Measurements from ENCODE around the gene MED15. TPM values are rescaled to one million over a fixed set of nuclear protein-coding genes. Genes with fewer than 3 reads are reported as not detected.

The MED15 gene
- total RNA-seq, 5 donors from 2014 or later (not counting 1 experiment from before 2014, with no cell fraction given) = 214 to 317 (median 262) TPM

DNA sequence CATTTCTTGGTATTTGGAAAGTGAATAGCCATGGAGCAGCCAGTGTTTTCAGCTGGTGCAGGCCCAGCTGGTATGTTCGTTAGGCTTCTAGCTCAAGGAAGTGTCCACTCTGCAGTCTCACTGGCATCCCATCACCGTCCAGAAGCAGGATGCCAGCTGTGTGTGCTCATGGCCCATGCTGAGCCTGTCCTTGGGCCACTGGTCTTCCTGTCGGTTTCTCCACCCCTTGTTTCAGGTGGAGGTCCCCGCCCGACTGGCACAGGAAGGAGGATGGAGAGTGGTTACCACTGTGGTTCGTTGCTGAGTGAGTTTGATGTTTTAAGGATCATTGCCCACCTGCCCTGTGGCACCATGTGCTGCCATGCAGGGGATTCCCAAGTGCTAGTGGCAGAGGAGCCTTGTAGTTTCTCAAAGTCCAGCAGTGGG, 63.7 kb downstream of the MED15 start:
- Mint-ChIP-seq H3K9me3 (no peaks in the 10 kb centered on the region), H3K27ac (peak overlapping the region; percentile 61 to 84), H3K27me3 (no peaks in the 10 kb centered on the region), H3K36me3 (peaks cover 56% of the 10 kb centered on the region), H3K4me1 (peaks cover 73 to 83% (median 75%) of the 10 kb centered on the region in 3 donors), H3K4me3 (peak overlapping the region in 2 of 3 donors; percentile 17 to 86)
- H3K4me3 ChIP-seq (ENCODE audit: control insufficient read depth in 1 of 2, extremely low read depth in 1 of 2, low read length in 1 of 2) = peak overlapping the region in 1 of 2 donors; percentile 2
- POLR2A ChIA-PET = interaction anchor here in 1 of 2 donors (0.6 to 1.1 kb wide), 2 partner anchors 14 to 103 kb away, joined by 3 read pairs; no protein-coding TSS in a partner anchor
- ATAC-seq (replicated peaks in 1 of 4) = no peak
- DNase-seq = no peak
- peak overlapping the region; percentile 42 for H3K27ac ChIP-seq (ENCODE audit: low read length)
- no peaks in the 10 kb centered on the region for H3K9me3 ChIP-seq
- H3K36me3 ChIP-seq (ENCODE audit: control insufficient read depth in 2 of 2, extremely low read depth in 1 of 2, insufficient read depth in 1 of 2, low read length in 1 of 2) = peaks cover 4 to 65% of the 10 kb centered on the region in 2 donors
- CTCF ChIA-PET = interaction anchor here (0.6 to 1.9 kb wide), 6 partner anchors 9 to 59 kb away, joined by 3 to 7 read pairs (median 4); no protein-coding TSS in a partner anchor
- 23% methylated on average over 5 of the region's 6 CpGs for WGBS (ENCODE audit: insufficient coverage)
- no peaks in the 10 kb centered on the region for H3K27me3 ChIP-seq (replicated peaks in 1 of 2; ENCODE audit: control insufficient read depth in 2 of 2, extremely low read depth in 1 of 2, insufficient read depth in 2 of 2, low read length in 1 of 2)
- H3K4me1 ChIP-seq (ENCODE audit: control insufficient read depth in 1 of 2, extremely low read depth in 1 of 2, insufficient read depth in 2 of 2, low read length in 2 of 2) = peaks cover 52 to 75% of the 10 kb centered on the region in 2 experiments

- peak overlapping the region; percentile 61 to 84 for H3K27ac Mint-ChIP-seq
- H3K36me3 Mint-ChIP-seq = peaks cover 56% of the 10 kb centered on the region
- peaks cover 68 to 83% (median 73%) of the 10 kb centered on the region in 3 donors for H3K4me1 Mint-ChIP-seq
- DNase-seq (peak in 33 of 35 experiments; percentile 28 to 78 (median 59)), ATAC-seq (replicated peaks in 1 of 4) (no peak)
- H3K27me3 ChIP-seq (replicated peaks in 1 of 2; ENCODE audit: control insufficient read depth in 2 of 2, extremely low read depth in 1 of 2, insufficient read depth in 2 of 2, low read length in 1 of 2) = no peaks in the 10 kb centered on the region
- CTCF ChIA-PET = interaction anchor here (0.6 to 1.9 kb wide), 6 partner anchors 9 to 187 kb away, joined by 3 to 9 read pairs (median 4); no protein-coding TSS in a partner anchor
- POLR2A ChIA-PET = no interaction called here
- H3K9me3 ChIP-seq = no peaks in the 10 kb centered on the region
- peaks cover 49 to 75% of the 10 kb centered on the region in 2 experiments for H3K4me1 ChIP-seq (ENCODE audit: control insufficient read depth in 1 of 2, extremely low read depth in 1 of 2, insufficient read depth in 2 of 2, low read length in 2 of 2)
- H3K4me3 ChIP-seq (ENCODE audit: control insufficient read depth in 1 of 2, extremely low read depth in 1 of 2, low read length in 1 of 2) = no peak overlapping the region
- peak overlapping the region in 1 of 3 donors; percentile 86 for H3K4me3 Mint-ChIP-seq
- peak overlapping the region; percentile 35 for H3K27ac ChIP-seq (ENCODE audit: low read length)
- no peaks in the 10 kb centered on the region for H3K9me3 Mint-ChIP-seq
- no peaks in the 10 kb centered on the region for H3K27me3 Mint-ChIP-seq
- H3K36me3 ChIP-seq (ENCODE audit: control insufficient read depth in 2 of 2, extremely low read depth in 1 of 2, insufficient read depth in 1 of 2, low read length in 1 of 2) = peaks cover 4 to 70% of the 10 kb centered on the region in 2 donors
- WGBS (ENCODE audit: insufficient coverage) = 56% methylated on average over 3 of the region's 4 CpGs
These were observed 64.2 kb downstream of the MED15 start for GRCh38 chr22:20571531-20572007.

DNA sequence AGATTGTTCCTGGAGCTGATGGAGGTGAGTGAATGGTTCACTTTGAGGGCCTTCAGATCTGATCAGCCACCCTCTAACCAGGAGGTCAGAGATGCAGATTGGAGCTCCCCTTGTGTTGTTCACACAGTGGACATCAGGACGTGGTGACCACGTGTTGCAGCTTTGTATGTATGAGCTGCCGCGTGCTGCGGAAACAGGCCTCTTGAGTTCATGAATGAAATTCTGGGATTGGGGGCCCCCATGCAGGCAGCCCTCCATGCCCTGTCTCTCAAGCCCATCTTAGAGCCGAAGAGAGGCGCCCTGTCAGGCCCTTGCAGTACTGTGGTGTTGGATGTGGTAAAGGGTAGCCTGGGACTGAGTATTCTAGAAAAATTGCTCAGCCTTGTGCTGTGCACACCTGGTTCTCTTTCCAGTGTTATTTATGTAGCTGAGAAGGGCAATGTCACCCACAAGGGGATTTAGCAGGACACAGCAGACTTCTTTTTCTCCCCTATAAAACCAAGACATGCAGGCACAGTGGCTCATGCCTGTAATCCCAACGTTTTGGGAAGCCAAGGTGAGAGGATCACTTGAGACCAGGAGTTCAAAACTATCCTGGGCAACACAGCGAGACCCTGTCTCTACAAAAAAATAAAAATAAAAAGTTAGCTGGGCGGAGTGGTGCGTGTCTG, 64.9 kb downstream of the MED15 start:
- Mint-ChIP-seq H3K4me3 (peak overlapping the region in 1 of 3 donors; percentile 86), H3K9me3 (no peaks in the 10 kb centered on the region), H3K27me3 (no peaks in the 10 kb centered on the region), H3K4me1 (peaks cover 61 to 82% (median 70%) of the 10 kb centered on the region in 3 donors), H3K27ac (peak overlapping the region; percentile 34 to 84), H3K36me3 (peaks cover 52% of the 10 kb centered on the region)
- CTCF ChIA-PET = interaction anchor here (0.6 to 1.9 kb wide), 3 partner anchors 19 to 187 kb away, joined by 4 to 9 read pairs (median 5); no protein-coding TSS in a partner anchor
- POLR2A ChIA-PET = no interaction called here
- Histone ChIP-seq H3K36me3 (ENCODE audit: control insufficient read depth in 2 of 2, extremely low read depth in 1 of 2, insufficient read depth in 1 of 2, low read length in 1 of 2) (peaks cover 4 to 74% of the 10 kb centered on the region in 2 donors), H3K4me3 (ENCODE audit: control insufficient read depth in 1 of 2, extremely low read depth in 1 of 2, low read length in 1 of 2) (no peak overlapping the region), H3K27ac (ENCODE audit: low read length) (no peak overlapping the region), H3K4me1 (ENCODE audit: control insufficient read depth in 1 of 2, extremely low read depth in 1 of 2, insufficient read depth in 2 of 2, low read length in 2 of 2) (peaks cover 46 to 75% of the 10 kb centered on the region in 2 experiments), H3K9me3 (no peaks in the 10 kb centered on the region), H3K27me3 (replicated peaks in 1 of 2; ENCODE audit: control insufficient read depth in 2 of 2, extremely low read depth in 1 of 2, insufficient read depth in 2 of 2, low read length in 1 of 2) (no peaks in the 10 kb centered on the region)
- WGBS (ENCODE audit: insufficient coverage) = 93% methylated on average over 7 of the region's 11 CpGs
- no peak for ATAC-seq (replicated peaks in 1 of 4)
- DNase-seq = no peak

DNA sequence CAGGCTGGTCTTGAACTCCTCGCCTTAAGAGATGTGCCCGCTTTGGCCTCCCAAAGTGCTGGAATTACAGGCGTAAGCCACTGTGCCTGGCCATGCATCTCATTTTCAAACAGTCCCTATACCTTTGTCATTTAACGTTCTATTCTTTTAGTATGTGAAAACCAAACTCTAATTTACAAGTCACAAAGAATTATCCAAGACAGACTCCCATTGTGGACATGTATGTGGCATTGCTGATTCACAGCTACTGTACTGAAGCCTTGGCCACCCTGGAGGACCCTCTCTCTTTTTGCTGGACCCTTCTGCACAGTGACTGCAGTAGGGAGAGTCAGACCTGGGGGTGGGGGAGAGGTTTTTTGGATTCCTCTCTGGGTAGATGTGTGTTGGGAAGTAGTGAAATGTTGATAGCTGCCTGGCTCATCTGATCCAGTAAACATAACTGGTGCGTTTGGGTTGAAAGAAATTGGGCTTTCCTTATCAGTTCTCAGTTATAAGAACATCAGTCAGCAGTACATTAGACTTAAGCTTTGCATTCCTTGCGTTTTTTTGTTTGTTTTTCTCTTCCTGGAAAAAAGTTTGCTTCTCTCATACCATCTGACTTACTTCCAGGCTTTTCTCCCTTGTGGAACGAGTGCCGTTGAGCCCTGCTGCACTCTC, 65.9 kb downstream of the MED15 start:
- no peak overlapping the region for H3K27ac ChIP-seq (ENCODE audit: low read length)
- Mint-ChIP-seq H3K27ac (no peak overlapping the region), H3K4me1 (peaks cover 58 to 77% (median 65%) of the 10 kb centered on the region in 3 donors), H3K4me3 (peak overlapping the region in 1 of 3 donors; percentile 19), H3K36me3 (peaks cover 58% of the 10 kb centered on the region), H3K27me3 (no peaks in the 10 kb centered on the region), H3K9me3 (no peaks in the 10 kb centered on the region)
- no peak overlapping the region for H3K4me3 ChIP-seq (ENCODE audit: control insufficient read depth in 1 of 2, extremely low read depth in 1 of 2, low read length in 1 of 2)
- H3K36me3 ChIP-seq (ENCODE audit: control insufficient read depth in 2 of 2, extremely low read depth in 1 of 2, insufficient read depth in 1 of 2, low read length in 1 of 2) = peaks cover 4 to 76% of the 10 kb centered on the region in 2 donors
- H3K27me3 ChIP-seq (replicated peaks in 1 of 2; ENCODE audit: control insufficient read depth in 2 of 2, extremely low read depth in 1 of 2, insufficient read depth in 2 of 2, low read length in 1 of 2) = no peaks in the 10 kb centered on the region
- H3K9me3 ChIP-seq = no peaks in the 10 kb centered on the region
- WGBS (ENCODE audit: insufficient coverage) = 100% methylated on average over 7 of the region's 8 CpGs
- H3K4me1 ChIP-seq (ENCODE audit: control insufficient read depth in 1 of 2, extremely low read depth in 1 of 2, insufficient read depth in 2 of 2, low read length in 2 of 2) = peaks cover 36 to 75% of the 10 kb centered on the region in 2 experiments
- ATAC-seq (replicated peaks in 1 of 4) (no peak), DNase-seq (no peak)
- CTCF ChIA-PET = interaction anchor here in 1 of 2 donors (0.7 kb wide), 1 partner anchor 169 kb away, joined by 3 read pairs; no protein-coding TSS in a partner anchor
- POLR2A ChIA-PET = no interaction called here

- H3K27ac ChIP-seq (ENCODE audit: low read length) = no peak overlapping the region
- Mint-ChIP-seq H3K36me3 (peaks cover 58% of the 10 kb centered on the region), H3K27me3 (no peaks in the 10 kb centered on the region), H3K27ac (no peak overlapping the region), H3K4me3 (peak overlapping the region in 1 of 3 donors; percentile 19), H3K4me1 (peaks cover 51 to 77% (median 65%) of the 10 kb centered on the region in 3 donors), H3K9me3 (no peaks in the 10 kb centered on the region)
- ATAC-seq (replicated peaks in 1 of 4) (no peak), DNase-seq (no peak)
- no peak overlapping the region for H3K4me3 ChIP-seq (ENCODE audit: control insufficient read depth in 1 of 2, extremely low read depth in 1 of 2, low read length in 1 of 2)
- CTCF ChIA-PET = interaction anchor here in 1 of 2 donors (1.5 kb wide), 1 partner anchor 40 kb away, joined by 3 read pairs; no protein-coding TSS in a partner anchor
- H3K36me3 ChIP-seq (ENCODE audit: control insufficient read depth in 2 of 2, extremely low read depth in 1 of 2, insufficient read depth in 1 of 2, low read length in 1 of 2) = peaks cover 4 to 78% of the 10 kb centered on the region in 2 donors
- 95% methylated on average over 20 of the region's 29 CpGs for WGBS (ENCODE audit: insufficient coverage)
- POLR2A ChIA-PET = no interaction called here
- peaks cover 29 to 75% of the 10 kb centered on the region in 2 experiments for H3K4me1 ChIP-seq (ENCODE audit: control insufficient read depth in 1 of 2, extremely low read depth in 1 of 2, insufficient read depth in 2 of 2, low read length in 2 of 2)
- no peaks in the 10 kb centered on the region for H3K27me3 ChIP-seq (replicated peaks in 1 of 2; ENCODE audit: control insufficient read depth in 2 of 2, extremely low read depth in 1 of 2, insufficient read depth in 2 of 2, low read length in 1 of 2)
- H3K9me3 ChIP-seq = no peaks in the 10 kb centered on the region
These were observed 66.6 kb downstream of the MED15 start for GRCh38 chr22:20573833-20574615.
